ENCODE measurements around the gene DDX6.

DDX6 gene

DNA sequence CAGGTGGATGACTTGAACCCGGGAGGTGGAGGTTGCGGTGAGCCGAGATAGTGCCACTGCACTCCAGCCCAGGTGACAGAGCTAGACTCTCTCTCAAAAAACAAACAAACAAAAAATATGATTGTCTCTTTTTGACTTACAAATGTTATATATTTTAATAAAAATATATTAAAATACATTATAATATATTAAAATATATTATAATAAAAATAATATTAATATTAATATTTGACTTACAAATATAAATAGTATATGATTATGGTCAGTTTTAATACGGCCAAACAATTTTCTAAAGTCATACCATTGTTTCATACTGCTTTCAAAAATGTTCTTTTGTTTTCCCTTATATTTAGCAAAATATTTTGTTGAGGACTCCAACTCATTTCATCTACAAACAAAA lies 27.2 kb upstream of the DDX6 start:
- Histone ChIP-seq H3K27ac (ENCODE audit: low read depth, low read length) (peak overlapping the region; percentile 98), H3K4me3 (ENCODE audit: low read length) (no peak overlapping the region), H3K79me2 (ENCODE audit: control insufficient read depth, low read length) (0 out of 2 replicates have a peak, but pooled peaks cover 4% of the 10 kb centered on the region), H3K4me2 (ENCODE audit: low read length) (peak overlapping the region; percentile 98; the same call in 1 of the 2 replicates), H3K36me3 (ENCODE audit: control insufficient read depth, low read length) (no peaks in the 10 kb centered on the region), H3K4me1 (ENCODE audit: control insufficient read depth, low read length) (peaks cover 65% of the 10 kb centered on the region), H4K20me1 (ENCODE audit: control insufficient read depth, insufficient read depth, low read depth, low read length) (no peaks in the 10 kb centered on the region), H3K9me3 (ENCODE audit: control insufficient read depth, insufficient read depth, low read length) (no peaks in the 10 kb centered on the region), H3K27me3 (ENCODE audit: control insufficient read depth, low read length) (no peaks in the 10 kb centered on the region), H3K9me2 (replicated peaks; ENCODE audit: control insufficient read depth, low read length) (no peaks in the 10 kb centered on the region), H3F3A (ENCODE audit: control insufficient read depth, insufficient read depth) (peaks cover 38% of the 10 kb centered on the region)
- TF ChIP-seq EZH2phosphoT487 (IDR thresholded peaks at IDR 0.05; ENCODE audit: borderline replicate concordance, low read length): no peak
- TF ChIP-seq, protein P1, sequence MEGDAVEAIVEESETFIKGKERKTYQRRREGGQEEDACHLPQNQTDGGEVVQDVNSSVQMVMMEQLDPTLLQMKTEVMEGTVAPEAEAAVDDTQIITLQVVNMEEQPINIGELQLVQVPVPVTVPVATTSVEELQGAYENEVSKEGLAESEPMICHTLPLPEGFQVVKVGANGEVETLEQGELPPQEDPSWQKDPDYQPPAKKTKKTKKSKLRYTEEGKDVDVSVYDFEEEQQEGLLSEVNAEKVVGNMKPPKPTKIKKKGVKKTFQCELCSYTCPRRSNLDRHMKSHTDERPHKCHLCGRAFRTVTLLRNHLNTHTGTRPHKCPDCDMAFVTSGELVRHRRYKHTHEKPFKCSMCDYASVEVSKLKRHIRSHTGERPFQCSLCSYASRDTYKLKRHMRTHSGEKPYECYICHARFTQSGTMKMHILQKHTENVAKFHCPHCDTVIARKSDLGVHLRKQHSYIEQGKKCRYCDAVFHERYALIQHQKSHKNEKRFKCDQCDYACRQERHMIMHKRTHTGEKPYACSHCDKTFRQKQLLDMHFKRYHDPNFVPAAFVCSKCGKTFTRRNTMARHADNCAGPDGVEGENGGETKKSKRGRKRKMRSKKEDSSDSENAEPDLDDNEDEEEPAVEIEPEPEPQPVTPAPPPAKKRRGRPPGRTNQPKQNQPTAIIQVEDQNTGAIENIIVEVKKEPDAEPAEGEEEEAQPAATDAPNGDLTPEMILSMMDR (IDR thresholded peaks at IDR 0.05; ENCODE audit: low read depth, low read length, poor library complexity, severe bottlenecking): no peak

DNA sequence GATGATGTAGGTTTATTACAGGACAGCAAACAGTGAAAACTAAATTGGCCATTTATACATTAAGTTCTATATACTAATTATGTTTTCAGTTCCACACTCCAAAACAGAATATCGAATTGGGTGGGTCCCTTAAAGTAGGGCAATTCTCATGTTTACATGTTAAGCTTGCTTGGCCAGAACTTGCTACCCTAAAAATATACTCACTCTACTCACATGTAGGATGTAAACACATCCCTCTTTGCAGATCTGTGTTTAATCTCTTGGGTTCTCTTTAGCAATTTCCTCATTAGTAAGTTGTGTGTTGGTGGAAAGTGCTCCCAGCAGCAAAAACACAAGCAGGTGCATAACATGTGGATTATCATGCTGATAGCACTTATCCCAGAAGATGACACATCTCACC lies 22.6 kb upstream of the DDX6 start:
- H3K4me2 ChIP-seq (ENCODE audit: low read length): peak overlapping the region; percentile 37
- no peaks in the 10 kb centered on the region for H3K36me3 ChIP-seq (ENCODE audit: control insufficient read depth, low read length)
- H3F3A ChIP-seq (ENCODE audit: control insufficient read depth, insufficient read depth): peaks cover 11% of the 10 kb centered on the region
- TF ChIP-seq, protein P1 (IDR thresholded peaks at IDR 0.05; ENCODE audit: low read depth, low read length, poor library complexity, severe bottlenecking): no peak
- no peak for TF ChIP-seq EZH2phosphoT487 (IDR thresholded peaks at IDR 0.05; ENCODE audit: borderline replicate concordance, low read length)
- H3K79me2 ChIP-seq (ENCODE audit: control insufficient read depth, low read length): no peaks in the 10 kb centered on the region
- H3K9me2 ChIP-seq (replicated peaks; ENCODE audit: control insufficient read depth, low read length): no peaks in the 10 kb centered on the region
- no peaks in the 10 kb centered on the region for H3K9me3 ChIP-seq (ENCODE audit: control insufficient read depth, insufficient read depth, low read length)
- no peaks in the 10 kb centered on the region for H4K20me1 ChIP-seq (ENCODE audit: control insufficient read depth, insufficient read depth, low read depth, low read length)
- H3K27me3 ChIP-seq (ENCODE audit: control insufficient read depth, low read length): no peaks in the 10 kb centered on the region
- peaks cover 30% of the 10 kb centered on the region for H3K4me1 ChIP-seq (ENCODE audit: control insufficient read depth, low read length)
- no peak overlapping the region for H3K4me3 ChIP-seq (ENCODE audit: low read length)
- no peak overlapping the region for H3K27ac ChIP-seq (ENCODE audit: low read depth, low read length)

DNA sequence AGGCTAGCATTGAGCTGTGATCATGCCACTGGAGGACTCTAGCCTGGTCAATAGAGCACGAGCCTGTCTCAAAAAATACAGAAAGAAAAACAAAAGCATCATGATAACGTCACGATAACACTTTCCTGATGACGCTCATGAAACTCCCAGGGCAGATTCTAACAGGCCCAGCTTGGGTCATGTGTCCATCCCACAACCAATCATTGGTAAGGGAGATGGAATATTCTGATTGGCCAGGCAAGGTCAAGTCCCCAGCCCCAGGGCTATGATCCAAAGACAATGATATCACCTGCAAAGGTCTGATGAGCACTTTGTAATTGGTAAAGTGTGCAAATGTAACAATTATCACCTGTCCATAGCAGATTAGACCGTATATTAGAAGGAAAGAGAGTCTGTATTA lies 21.5 kb upstream of the DDX6 start:
- H3F3A ChIP-seq (ENCODE audit: control insufficient read depth, insufficient read depth): peaks cover 8% of the 10 kb centered on the region; the same call in 1 of the 2 replicates
- TF ChIP-seq, protein P1 (IDR thresholded peaks at IDR 0.05; ENCODE audit: low read depth, low read length, poor library complexity, severe bottlenecking): no peak
- TF ChIP-seq EZH2phosphoT487 (IDR thresholded peaks at IDR 0.05; ENCODE audit: borderline replicate concordance, low read length): no peak
- H3K27ac ChIP-seq (ENCODE audit: low read depth, low read length): no peak overlapping the region
- H4K20me1 ChIP-seq (ENCODE audit: control insufficient read depth, insufficient read depth, low read depth, low read length): no peaks in the 10 kb centered on the region
- peaks cover 31% of the 10 kb centered on the region for H3K4me1 ChIP-seq (ENCODE audit: control insufficient read depth, low read length)
- H3K79me2 ChIP-seq (ENCODE audit: control insufficient read depth, low read length): no peaks in the 10 kb centered on the region
- H3K4me3 ChIP-seq (ENCODE audit: low read length): no peak overlapping the region
- H3K9me2 ChIP-seq (replicated peaks; ENCODE audit: control insufficient read depth, low read length): no peaks in the 10 kb centered on the region
- no peak overlapping the region for H3K4me2 ChIP-seq (ENCODE audit: low read length)
- no peaks in the 10 kb centered on the region for H3K9me3 ChIP-seq (ENCODE audit: control insufficient read depth, insufficient read depth, low read length)
- no peaks in the 10 kb centered on the region for H3K27me3 ChIP-seq (ENCODE audit: control insufficient read depth, low read length)
- H3K36me3 ChIP-seq (ENCODE audit: control insufficient read depth, low read length): no peaks in the 10 kb centered on the region
